Posterior cingulate gyrus (tissue), 11 donors: ENCODE results near the gene ZFC3H1.
"Not testable (repeated sequence)": the region's sequence is repeated elsewhere in the genome, so short reads cannot be mapped to it uniquely, and the experiment has no call there.

ENCODE experiments used
- DNase-seq, 10 donors: peaks; one replicate each; pipeline versions ENCODE4 v3.0.0 to v3.0.0-alpha.2; 2020 to 2021; ENCODE audit warnings: mixed read lengths in 3 of 10
- intact Hi-C: fragments of 100-400 bp; cut with DNase I; formaldehyde crosslinking; loops from one replicate; pipeline ENCODE4 v1.15.1; 2023

Gene ZFC3H1

GRCh38 chr12:71589478-71589881 lies 74.2 kb downstream of the ZFC3H1 start:
- DNase-seq, result no peak
- intact Hi-C loops, result no loop called here

GRCh38 chr12:71587012-71587411 lies 76.6 kb downstream of the ZFC3H1 start:
- intact Hi-C loops, result no loop called here

GRCh38 chr12:71585218-71585617 lies 78.4 kb downstream of the ZFC3H1 start:
- intact Hi-C loops, result no loop called here
- no peak for DNase-seq

More at GRCh38 chr12:71587012-71587411, 76.6 kb downstream of the ZFC3H1 start:
- DNase-seq, result no peak

GRCh38 chr12:71584356-71584755 lies 79.3 kb downstream of the ZFC3H1 start:
- DNase-seq, result no peak
- intact Hi-C loops, result no loop called here

GRCh38 chr12:71582925-71583324 lies 80.7 kb downstream of the ZFC3H1 start:
- no peak for DNase-seq
- intact Hi-C loops, result no loop called here

- intact Hi-C loops, result no loop called here
- no peak for DNase-seq
Measured at GRCh38 chr12:71581206-71581605, 82.4 kb downstream of the ZFC3H1 start.

GRCh38 chr12:71578694-71579258 lies 84.9 kb downstream of the ZFC3H1 start:
- intact Hi-C loops, result no loop called here
- DNase-seq, result no peak

GRCh38 chr12:71576496-71576895 lies 87.2 kb downstream of the ZFC3H1 start:
- DNase-seq, result peak in 1 of 10 donors; percentile 6
- intact Hi-C loops, result no loop called here

- intact Hi-C loops, DNase-seq: not testable (repeated sequence)
Measured at GRCh38 chr12:71569885-71570284, 93.8 kb downstream of the ZFC3H1 start.

- DNase-seq, result peak in 1 of 10 donors; percentile 1
- intact Hi-C loops, result no loop called here
Measured at GRCh38 chr12:71567537-71567936, 96.1 kb downstream of the ZFC3H1 start.

GRCh38 chr12:71566655-71567054 lies 97.0 kb downstream of the ZFC3H1 start:
- no peak for DNase-seq
- intact Hi-C loops, result no loop called here

GRCh38 chr12:71565535-71565934 lies 98.1 kb downstream of the ZFC3H1 start:
- intact Hi-C loops, result no loop called here
- no peak for DNase-seq

GRCh38 chr12:71562676-71563595 lies 100.7 kb downstream of the ZFC3H1 start:
- peak in 2 of 10 donors; percentile 32 to 59 for DNase-seq
- intact Hi-C loops, result no loop called here
